Coronary artery (tissue), 2 donors: ENCODE measurements around the gene STPG3.

Experiments
- DNase-seq: peaks from one replicate; pipeline ENCODE4 v3.0.0-alpha.2; 2017; ENCODE audit warnings: low spot score
- H3K27ac ChIP-seq, 2 donors: fragments of 200-600 bp; sonication (generic); one replicate each; pipeline ENCODE4 v1.5.1; 2016 to 2019
- H3K4me3 ChIP-seq: fragments of 200-600 bp; sonication (generic); 2 replicates; pipeline ENCODE4 v1.5.1; 2016; ENCODE audit warnings: mild to moderate bottlenecking, moderate library complexity
- TF ChIP-seq, protein P1 (sequence below): fragments of 200-600 bp; sonication (generic); IDR thresholded peaks from one replicate; pipeline ENCODE4 v1.5.1; 2019; ENCODE audit warnings: antibody characterized with exemption

Gene STPG3

DNA sequence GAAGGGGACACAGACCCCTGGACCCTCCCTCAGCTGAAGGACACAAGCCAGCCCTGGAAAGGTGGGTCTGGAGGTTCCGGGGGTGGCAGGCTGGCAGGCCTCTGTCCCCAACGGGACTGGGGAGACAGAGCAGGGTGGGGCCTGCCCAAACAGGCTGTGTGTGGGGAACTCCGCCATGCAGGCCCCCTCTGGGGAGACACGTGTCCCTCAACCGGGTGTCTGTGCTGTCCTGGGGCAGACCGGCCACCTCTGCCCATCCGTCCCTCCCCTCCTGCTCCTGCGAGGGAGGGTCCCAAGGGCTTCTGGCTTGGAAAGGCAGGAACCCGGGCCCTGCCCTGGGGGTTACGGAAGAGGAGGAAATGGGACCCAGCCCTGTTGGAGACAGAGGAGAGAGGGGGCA is 19.0 kb upstream of the STPG3 start:
- Histone ChIP-seq H3K4me3 (no peak overlapping the region), H3K27ac (no peak overlapping the region)
- no peak for DNase-seq
- TF ChIP-seq, protein P1, sequence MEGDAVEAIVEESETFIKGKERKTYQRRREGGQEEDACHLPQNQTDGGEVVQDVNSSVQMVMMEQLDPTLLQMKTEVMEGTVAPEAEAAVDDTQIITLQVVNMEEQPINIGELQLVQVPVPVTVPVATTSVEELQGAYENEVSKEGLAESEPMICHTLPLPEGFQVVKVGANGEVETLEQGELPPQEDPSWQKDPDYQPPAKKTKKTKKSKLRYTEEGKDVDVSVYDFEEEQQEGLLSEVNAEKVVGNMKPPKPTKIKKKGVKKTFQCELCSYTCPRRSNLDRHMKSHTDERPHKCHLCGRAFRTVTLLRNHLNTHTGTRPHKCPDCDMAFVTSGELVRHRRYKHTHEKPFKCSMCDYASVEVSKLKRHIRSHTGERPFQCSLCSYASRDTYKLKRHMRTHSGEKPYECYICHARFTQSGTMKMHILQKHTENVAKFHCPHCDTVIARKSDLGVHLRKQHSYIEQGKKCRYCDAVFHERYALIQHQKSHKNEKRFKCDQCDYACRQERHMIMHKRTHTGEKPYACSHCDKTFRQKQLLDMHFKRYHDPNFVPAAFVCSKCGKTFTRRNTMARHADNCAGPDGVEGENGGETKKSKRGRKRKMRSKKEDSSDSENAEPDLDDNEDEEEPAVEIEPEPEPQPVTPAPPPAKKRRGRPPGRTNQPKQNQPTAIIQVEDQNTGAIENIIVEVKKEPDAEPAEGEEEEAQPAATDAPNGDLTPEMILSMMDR = no peak

GRCh38 chr9:137232510-137232909 is 18.6 kb upstream of the STPG3 start:
- Histone ChIP-seq H3K27ac (no peak overlapping the region), H3K4me3 (no peak overlapping the region)
- DNase-seq = no peak
- TF ChIP-seq, protein P1 = no peak

GRCh38 chr9:137233143-137233980 is 17.7 kb upstream of the STPG3 start:
- no peak overlapping the region for H3K4me3 ChIP-seq
- TF ChIP-seq, protein P1 = no peak
- H3K27ac ChIP-seq = no peak overlapping the region
- DNase-seq = no peak

DNA sequence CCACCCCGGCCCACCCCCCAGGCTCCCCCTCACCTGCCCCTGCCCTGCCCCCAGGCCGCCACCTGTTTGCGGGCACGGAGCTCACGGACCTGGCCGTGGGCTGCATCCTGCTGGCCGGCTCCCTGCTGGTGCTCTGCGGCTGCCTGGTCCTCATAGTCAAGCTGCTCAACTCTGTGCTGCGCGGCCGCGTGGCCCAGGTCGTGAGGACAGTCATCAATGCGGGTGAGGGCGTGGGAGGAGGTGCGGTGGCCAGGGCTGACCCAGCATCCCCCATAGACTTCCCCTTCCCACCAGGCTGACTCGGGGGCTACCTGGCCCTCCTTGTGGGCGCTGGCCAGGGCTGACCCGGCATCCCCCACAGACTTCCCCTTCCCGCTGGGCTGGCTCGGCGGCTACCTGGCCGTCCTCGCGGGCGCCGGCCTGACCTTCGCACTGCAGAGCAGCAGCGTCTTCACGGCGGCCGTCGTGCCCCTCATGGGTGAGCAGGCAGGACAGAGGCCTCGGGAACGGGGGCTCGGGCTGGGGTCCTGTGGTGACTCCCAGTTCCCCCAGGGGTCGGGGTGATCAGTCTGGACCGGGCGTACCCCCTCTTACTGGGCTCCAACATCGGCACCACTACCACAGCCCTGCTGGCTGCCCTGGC is 16.9 kb upstream of the STPG3 start:
- no peak overlapping the region for H3K4me3 ChIP-seq
- DNase-seq = no peak
- H3K27ac ChIP-seq = no peak overlapping the region
- TF ChIP-seq, protein P1 = no peak

- no peak overlapping the region for H3K27ac ChIP-seq
- TF ChIP-seq, protein P1 = no peak
- DNase-seq = no peak
- H3K4me3 ChIP-seq = no peak overlapping the region
Measured at GRCh38 chr9:137234758-137235423, 16.2 kb upstream of the STPG3 start.

DNA sequence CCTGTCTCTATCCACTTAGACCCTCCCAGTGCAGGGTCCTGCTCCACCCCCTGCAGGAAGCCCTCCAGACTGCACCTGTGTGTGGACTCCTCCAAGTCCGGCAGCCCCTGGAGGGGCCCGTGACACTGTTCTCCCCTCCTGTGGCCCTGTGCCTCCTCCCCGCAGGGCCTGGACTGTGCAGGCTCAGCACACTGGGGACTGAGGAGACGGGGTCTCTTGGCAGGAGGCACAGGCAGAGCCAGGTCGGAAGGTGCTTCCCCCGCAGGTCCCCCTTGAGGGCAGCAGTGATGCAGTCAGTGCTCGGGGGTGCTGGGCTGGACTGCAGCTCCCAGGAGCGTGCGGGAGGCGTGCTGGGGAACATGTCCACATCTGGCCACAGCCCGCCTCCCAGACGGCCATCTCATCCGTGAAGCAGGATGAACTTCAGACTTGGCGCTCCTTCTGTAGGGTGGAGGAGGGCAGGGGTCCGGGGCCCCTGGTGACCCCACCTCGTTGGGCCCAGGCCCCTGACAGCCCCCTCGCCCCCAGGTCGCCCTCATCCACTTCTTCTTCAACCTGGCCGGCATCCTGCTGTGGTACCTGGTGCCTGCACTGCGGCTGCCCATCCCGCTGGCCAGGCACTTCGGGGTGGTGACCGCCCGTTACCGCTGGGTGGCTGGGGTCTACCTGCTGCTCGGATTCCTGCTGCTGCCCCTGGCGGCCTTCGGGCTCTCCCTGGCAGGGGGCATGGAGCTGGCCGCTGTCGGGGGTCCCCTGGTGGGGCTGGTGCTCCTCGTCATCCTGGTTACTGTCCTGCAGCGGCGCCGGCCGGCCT is 15.5 kb upstream of the STPG3 start:
- Histone ChIP-seq H3K27ac (no peak overlapping the region), H3K4me3 (peak overlapping the region; percentile 51)

More for the DNA sequence above, 15.5 kb upstream of the STPG3 start:
- TF ChIP-seq, protein P1 = no peak
- DNase-seq = no peak
